Right kidney (tissue), 9 donors: Measurements from ENCODE around the gene TTC21B.
"Not testable (repeated sequence)": the region's sequence is repeated elsewhere in the genome, so short reads cannot be mapped to it uniquely, and the experiment has no call there.

Source experiments
- DNase-seq: peaks from one replicate; pipeline ENCODE4 v3.0.0-alpha.2; 2016
- long read RNA-seq, 8 donors: transcript quantifications; one replicate each; lab custom pipeline, GENCODE V29; 2026

The TTC21B gene
- long read RNA-seq, donor 1, result 0 reads
- long read RNA-seq, donor 2, partial matches to known transcripts, result 5 of 5 reads
- long read RNA-seq, donor 2, other reads (novel, unspliced or antisense), result 0 of 5 reads
- long read RNA-seq, donor 3, partial matches to known transcripts, result 7 of 7 reads
- long read RNA-seq, donor 3, other reads (novel, unspliced or antisense), result 0 of 7 reads
- long read RNA-seq, donor 4, partial matches to known transcripts, result 0 of 1 reads
- long read RNA-seq, donor 4, other reads (novel, unspliced or antisense), result 0 of 1 reads
- long read RNA-seq, donor 5, full-length matches to known transcripts, result 1 of 1 reads
- long read RNA-seq, donor 5, partial matches to known transcripts, result 0 of 1 reads
- long read RNA-seq, donor 5, other reads (novel, unspliced or antisense), result 0 of 1 reads
- long read RNA-seq, donor 6, result 0 reads
- long read RNA-seq, donor 7, partial matches to known transcripts, result 8 of 9 reads
- long read RNA-seq, donor 7, other reads (novel, unspliced or antisense), result 0 of 9 reads
- long read RNA-seq, donor 8, full-length matches to known transcripts, result 3 of 3 reads
- long read RNA-seq, donor 8, partial matches to known transcripts, result 0 of 3 reads
- long read RNA-seq, donor 8, other reads (novel, unspliced or antisense), result 0 of 3 reads

GRCh38 chr2:165953655-165954606 lies at the start of gene TTC21B:
TTC21B (minus strand) TSS chr2:165953776; CDS start chr2:165953705, 71 bp downstream.
- peak; percentile 96 for DNase-seq

GRCh38 chr2:166000401-166000800 lies 46.8 kb upstream of the TTC21B start:
- no peak for DNase-seq

GRCh38 chr2:165990846-165991245 lies 37.3 kb upstream of the TTC21B start:
- DNase-seq, result no peak

- no peak for DNase-seq
These were observed 36.3 kb upstream of the TTC21B start for GRCh38 chr2:165989851-165990250.

- no peak for DNase-seq
These were observed 31.5 kb upstream of the TTC21B start for GRCh38 chr2:165985120-165985519.

- DNase-seq, result not testable (repeated sequence)
These were observed 18.6 kb upstream of the TTC21B start for GRCh38 chr2:165972161-165972560.

- DNase-seq, result no peak
These were observed 17.1 kb upstream of the TTC21B start for GRCh38 chr2:165970663-165971062.

- no peak for DNase-seq
These were observed 15.7 kb upstream of the TTC21B start for GRCh38 chr2:165969227-165969626.

- no peak for DNase-seq
These were observed 14.2 kb upstream of the TTC21B start for GRCh38 chr2:165967746-165968145.

- no peak for DNase-seq
These were observed 8.2 kb upstream of the TTC21B start for GRCh38 chr2:165961818-165962217.

- no peak for DNase-seq
These were observed 5.8 kb upstream of the TTC21B start for GRCh38 chr2:165959371-165959770.

GRCh38 chr2:165958313-165958960 lies 4.9 kb upstream of the TTC21B start:
- no peak for DNase-seq

GRCh38 chr2:165957030-165957675 lies 3.6 kb upstream of the TTC21B start:
- no peak for DNase-seq

- no peak for DNase-seq
These were observed 296 bp downstream of the TTC21B start for GRCh38 chr2:165953306-165953654.

- no peak for DNase-seq
These were observed 800 bp downstream of the TTC21B start for GRCh38 chr2:165952741-165953211.

- DNase-seq, result no peak
These were observed 1.5 kb downstream of the TTC21B start for GRCh38 chr2:165952085-165952484.

- DNase-seq, result no peak
These were observed 3.1 kb downstream of the TTC21B start for GRCh38 chr2:165950438-165950837.

GRCh38 chr2:165941827-165942226 lies 11.7 kb downstream of the TTC21B start:
- DNase-seq, result no peak

- DNase-seq, result no peak
These were observed 15.3 kb downstream of the TTC21B start for GRCh38 chr2:165938237-165938636.

GRCh38 chr2:165933211-165933910 lies 20.2 kb downstream of the TTC21B start:
- no peak for DNase-seq

GRCh38 chr2:165927774-165928173 lies 25.8 kb downstream of the TTC21B start:
- no peak for DNase-seq
